HepG2 (cell line): ENCODE results near the gene PPP2R5D. TPM values are rescaled to one million over a fixed set of nuclear protein-coding genes. Genes with fewer than 3 reads are reported as not detected.

Source experiments
- FOXJ3 ChIP-seq: sonication (generic); formaldehyde crosslinking; IDR thresholded peaks from 2 replicates; pipeline ENCODE4 v1.4.0; 2020; ENCODE audit warnings: missing genetic modification reagents, mild to moderate bottlenecking, borderline replicate concordance
- HMG20B ChIP-seq: conservative IDR thresholded peaks from 2 replicates; pipeline ENCODE4 v1.6.1; 2016; ENCODE audit warnings: missing genetic modification reagents, missing compliant biosample characterization
- HNF4G ChIP-seq, 2 experiments: sonication (generic) in 1 of 2; formaldehyde crosslinking in 1 of 2; IDR thresholded peaks; 2 replicates each; pipeline versions ENCODE4 v1.4.0 to v1.6.1; 2011 to 2020; ENCODE audit warnings: borderline replicate concordance in 2 of 2, low read depth in 2 of 2, mild to moderate bottlenecking in 2 of 2, low read length in 1 of 2, missing genetic modification reagents in 1 of 2, moderate library complexity in 1 of 2
- IRX3 ChIP-seq: sonication (generic); formaldehyde crosslinking; IDR thresholded peaks from 2 replicates; pipeline ENCODE4 v1.8.1; 2023; ENCODE audit warnings: mild to moderate bottlenecking, low read depth, missing genetic modification reagents, borderline replicate concordance
- MEF2D ChIP-seq: sonication (generic); formaldehyde crosslinking; IDR thresholded peaks from 2 replicates; pipeline ENCODE4 v1.5.1; 2020; ENCODE audit warnings: mild to moderate bottlenecking, missing genetic modification reagents
- NFIC ChIP-seq: IDR thresholded peaks from 2 replicates; pipeline ENCODE4 v1.6.1; 2012; ENCODE audit warnings: mild to moderate bottlenecking, low read length, inconsistent platforms
- NRL ChIP-seq: sonication (generic); formaldehyde crosslinking; IDR thresholded peaks from 2 replicates; pipeline ENCODE4 v1.5.0; 2020; ENCODE audit warnings: missing genetic modification reagents, mild to moderate bottlenecking, moderate library complexity, borderline replicate concordance
- RAD21 ChIP-seq: fragments of 450-650 bp; formaldehyde crosslinking; IDR thresholded peaks from 2 replicates; pipeline ENCODE4 v1.5.0; 2020; ENCODE audit warnings: mild to moderate bottlenecking
- RCOR2 ChIP-seq: IDR thresholded peaks from 2 replicates; pipeline ENCODE4 v1.6.1; 2016; ENCODE audit warnings: missing biosample characterization, missing genetic modification reagents
- REPIN1 ChIP-seq: sonication (generic); formaldehyde crosslinking; IDR thresholded peaks from 2 replicates; pipeline ENCODE4 v1.8.0; 2022; ENCODE audit warnings: missing genetic modification reagents, low read depth, mild to moderate bottlenecking, borderline replicate concordance
- SMAD3 ChIP-seq: sonication (generic); formaldehyde crosslinking; IDR thresholded peaks from 2 replicates; pipeline ENCODE4 v1.4.0; 2020; ENCODE audit warnings: missing genetic modification reagents
- SOX6 ChIP-seq, 2 experiments: fragments of 450-650 bp in 1 of 2; sonication (generic) in 1 of 2; formaldehyde crosslinking in 1 of 2; IDR thresholded peaks; 2 replicates each; pipeline versions ENCODE4 v1.4.0 to v1.6.1; 2017 to 2020; ENCODE audit warnings: antibody characterized with exemption in 1 of 2, mild to moderate bottlenecking in 1 of 2, missing genetic modification reagents in 1 of 2
- STAT5B ChIP-seq: sonication (generic); formaldehyde crosslinking; IDR thresholded peaks from 2 replicates; pipeline ENCODE4 v1.4.0; 2020; ENCODE audit warnings: missing genetic modification reagents
- YEATS2 ChIP-seq: sonication (generic); formaldehyde crosslinking; IDR thresholded peaks from 2 replicates; pipeline ENCODE4 v1.4.0; 2020; ENCODE audit warnings: missing genetic modification reagents, borderline replicate concordance
- ZNF430 ChIP-seq: sonication (generic); formaldehyde crosslinking; IDR thresholded peaks from 2 replicates; pipeline ENCODE4 v1.9.0; 2021; ENCODE audit warnings: mild to moderate bottlenecking, missing genetic modification reagents
- ZNF619 ChIP-seq: sonication (generic); formaldehyde crosslinking; IDR thresholded peaks from 2 replicates; pipeline ENCODE4 v1.4.0; 2020; ENCODE audit warnings: mild to moderate bottlenecking, missing genetic modification reagents
- ZNF709 ChIP-seq: sonication (generic); formaldehyde crosslinking; IDR thresholded peaks from 2 replicates; pipeline ENCODE4 v1.5.0; 2020; ENCODE audit warnings: mild to moderate bottlenecking, missing genetic modification reagents
- ZNF768 ChIP-seq: sonication (generic); formaldehyde crosslinking; IDR thresholded peaks from 2 replicates; pipeline ENCODE4 v1.4.0; 2020; ENCODE audit warnings: missing genetic modification reagents
- ZNF773 ChIP-seq: sonication (generic); formaldehyde crosslinking; IDR thresholded peaks from 2 replicates; pipeline ENCODE4 v1.4.0; 2020; ENCODE audit warnings: missing genetic modification reagents, borderline replicate concordance
- ZNF878 ChIP-seq: sonication (generic); formaldehyde crosslinking; IDR thresholded peaks from 2 replicates; pipeline ENCODE4 v1.8.1; 2023; ENCODE audit warnings: mild to moderate bottlenecking, missing genetic modification reagents, moderate library complexity
- polyA plus RNA-seq, 8 experiments: library from polyadenylated mRNA; depleted of rRNA in 3 of 8; stranded (reverse) in 7 of 8; unstranded in 1 of 8; fragments of >200 nt; fragmentation: Illumina TruSeq in 4 of 8; extraction: Trizol in 4 of 8; gene quantifications; 2 replicates each; pipeline versions ENCODE4 v1.2.1 to v1.2.3, GENCODE V29; 2011 to 2016; ENCODE audit warnings: low read depth in 4 of 8, missing spikeins in 1 of 8, mixed read lengths in 1 of 8; ENCODE audit not compliant: insufficient read depth in 1 of 8
- total RNA-seq, 5 experiments: library from RNA; depleted of rRNA; stranded (reverse); fragments of >200 nt; fragmentation: Illumina TruSeq; extraction: Trizol; gene quantifications; 2 replicates each; pipeline ENCODE4 v1.2.3, GENCODE V29; 2016; ENCODE audit warnings: low read depth in 1 of 5
- TF ChIP-seq, protein P1 (sequence below): sonication (generic); formaldehyde crosslinking; IDR thresholded peaks from 2 replicates; pipeline ENCODE4 v1.4.0; 2020; ENCODE audit warnings: missing genetic modification reagents
- TF ChIP-seq, protein P2 (sequence below): IDR thresholded peaks from 2 replicates; pipeline ENCODE4 v1.6.1; 2016; ENCODE audit warnings: missing compliant biosample characterization, missing genetic modification reagents, borderline replicate concordance
- TF ChIP-seq, protein P3 (sequence below): sonication (generic); formaldehyde crosslinking; IDR thresholded peaks from 2 replicates; pipeline ENCODE4 v1.4.0; 2020; ENCODE audit warnings: missing genetic modification reagents, mild to moderate bottlenecking, borderline replicate concordance

Gene PPP2R5D
- total and polyA plus RNA-seq, 2 of the 13 experiments (the other 11 are each of a cell fraction or from before 2014, with no cell fraction given), result 53.7 to 60.4 TPM

DNA sequence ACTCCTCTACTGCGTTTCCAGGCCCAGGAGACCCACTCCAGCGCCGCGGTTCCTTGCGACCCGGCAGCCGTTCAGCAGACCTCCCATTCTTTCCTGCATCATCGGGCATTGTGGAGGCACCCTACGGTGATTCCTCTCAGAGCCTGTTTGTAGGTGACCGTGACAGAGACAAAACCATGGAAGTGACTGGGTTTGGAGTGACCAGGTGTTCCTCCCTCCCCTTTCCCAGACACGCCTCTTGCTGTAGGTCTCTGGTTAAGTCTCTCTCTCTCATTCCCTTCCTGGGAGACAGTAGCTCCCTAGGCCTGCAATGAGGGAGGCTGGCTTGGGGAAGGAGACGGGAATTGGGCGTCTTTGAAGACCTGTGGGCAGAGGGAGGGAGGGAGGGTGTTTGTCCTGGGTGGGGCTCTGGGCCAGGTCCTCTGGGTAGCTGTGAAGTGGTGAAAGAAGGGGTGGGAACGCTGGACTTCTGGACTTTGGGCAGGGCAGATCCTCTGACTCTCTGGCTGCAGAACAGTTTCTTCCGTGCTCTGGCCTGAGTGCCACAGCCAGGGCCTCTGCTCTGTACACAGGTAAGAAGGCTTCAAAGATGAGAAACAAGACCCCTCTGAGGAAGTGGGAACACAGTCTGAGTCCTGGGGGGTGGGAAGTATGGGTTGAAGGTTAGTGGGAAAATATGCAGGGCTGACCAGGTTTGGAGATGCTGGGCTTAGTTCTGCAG, 75.8 kb downstream of the PPP2R5D start (continued):
- TF ChIP-seq, protein P1, sequence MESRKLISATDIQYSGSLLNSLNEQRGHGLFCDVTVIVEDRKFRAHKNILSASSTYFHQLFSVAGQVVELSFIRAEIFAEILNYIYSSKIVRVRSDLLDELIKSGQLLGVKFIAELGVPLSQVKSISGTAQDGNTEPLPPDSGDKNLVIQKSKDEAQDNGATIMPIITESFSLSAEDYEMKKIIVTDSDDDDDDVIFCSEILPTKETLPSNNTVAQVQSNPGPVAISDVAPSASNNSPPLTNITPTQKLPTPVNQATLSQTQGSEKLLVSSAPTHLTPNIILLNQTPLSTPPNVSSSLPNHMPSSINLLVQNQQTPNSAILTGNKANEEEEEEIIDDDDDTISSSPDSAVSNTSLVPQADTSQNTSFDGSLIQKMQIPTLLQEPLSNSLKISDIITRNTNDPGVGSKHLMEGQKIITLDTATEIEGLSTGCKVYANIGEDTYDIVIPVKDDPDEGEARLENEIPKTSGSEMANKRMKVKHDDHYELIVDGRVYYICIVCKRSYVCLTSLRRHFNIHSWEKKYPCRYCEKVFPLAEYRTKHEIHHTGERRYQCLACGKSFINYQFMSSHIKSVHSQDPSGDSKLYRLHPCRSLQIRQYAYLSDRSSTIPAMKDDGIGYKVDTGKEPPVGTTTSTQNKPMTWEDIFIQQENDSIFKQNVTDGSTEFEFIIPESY (CRISPR knock-in tag), result no peak; the same call in 1 of the 2 replicates
- TF ChIP-seq STAT5B (CRISPR knock-in tag) (no peak), ZNF709 (CRISPR knock-in tag) (0 out of 2 replicates have a peak, but pooled peaks have one; percentile 24), SOX6 (IDR thresholded peaks at IDR 0.05) (no peak), SOX6 (CRISPR knock-in tag; IDR thresholded peaks at IDR 0.05) (peak; percentile 52; the same call in 1 of the 2 replicates), HMG20B (CRISPR knock-in tag) (0 out of 2 replicates have a peak, but pooled peaks have one; percentile 34), FOXJ3 (CRISPR knock-in tag) (no peak), RCOR2 (no peak), YEATS2 (CRISPR knock-in tag) (0 out of 2 replicates have a peak, but pooled peaks have one; percentile 31), NRL (peak; percentile 55; the same call in 1 of the 2 replicates), ZNF619 (CRISPR knock-in tag) (0 out of 2 replicates have a peak, but pooled peaks have one; percentile 53), ZNF430 (CRISPR knock-in tag) (0 out of 2 replicates have a peak, but pooled peaks have one; percentile 64), ZNF878 (CRISPR knock-in tag) (peak; percentile 51; the same call in 1 of the 2 replicates), RAD21 (no peak), HNF4G (IDR thresholded peaks at IDR 0.05; ENCODE audit: borderline replicate concordance, low read depth, low read length) (peak; percentile 95), HNF4G (CRISPR knock-in tag; IDR thresholded peaks at IDR 0.05; ENCODE audit: borderline replicate concordance, low read depth) (peak; percentile 96), ZNF773 (CRISPR knock-in tag) (no peak), ZNF768 (CRISPR knock-in tag) (peak; percentile 28; the same call in 1 of the 2 replicates), SMAD3 (CRISPR knock-in tag) (no peak), MEF2D (CRISPR knock-in tag) (peak; percentile 78), NFIC (peak; percentile 41; the same call in 1 of the 2 replicates), REPIN1 (CRISPR knock-in tag) (peak; percentile 47; the same call in 1 of the 2 replicates), IRX3 (CRISPR knock-in tag) (0 out of 2 replicates have a peak, but pooled peaks have one; percentile 21)
- TF ChIP-seq, protein P2, sequence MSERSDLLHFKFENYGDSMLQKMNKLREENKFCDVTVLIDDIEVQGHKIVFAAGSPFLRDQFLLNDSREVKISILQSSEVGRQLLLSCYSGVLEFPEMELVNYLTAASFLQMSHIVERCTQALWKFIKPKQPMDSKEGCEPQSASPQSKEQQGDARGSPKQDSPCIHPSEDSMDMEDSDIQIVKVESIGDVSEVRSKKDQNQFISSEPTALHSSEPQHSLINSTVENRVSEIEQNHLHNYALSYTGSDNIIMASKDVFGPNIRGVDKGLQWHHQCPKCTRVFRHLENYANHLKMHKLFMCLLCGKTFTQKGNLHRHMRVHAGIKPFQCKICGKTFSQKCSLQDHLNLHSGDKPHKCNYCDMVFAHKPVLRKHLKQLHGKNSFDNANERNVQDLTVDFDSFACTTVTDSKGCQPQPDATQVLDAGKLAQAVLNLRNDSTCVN, result peak; percentile 25; the same call in 1 of the 2 replicates
- TF ChIP-seq, protein P3, sequence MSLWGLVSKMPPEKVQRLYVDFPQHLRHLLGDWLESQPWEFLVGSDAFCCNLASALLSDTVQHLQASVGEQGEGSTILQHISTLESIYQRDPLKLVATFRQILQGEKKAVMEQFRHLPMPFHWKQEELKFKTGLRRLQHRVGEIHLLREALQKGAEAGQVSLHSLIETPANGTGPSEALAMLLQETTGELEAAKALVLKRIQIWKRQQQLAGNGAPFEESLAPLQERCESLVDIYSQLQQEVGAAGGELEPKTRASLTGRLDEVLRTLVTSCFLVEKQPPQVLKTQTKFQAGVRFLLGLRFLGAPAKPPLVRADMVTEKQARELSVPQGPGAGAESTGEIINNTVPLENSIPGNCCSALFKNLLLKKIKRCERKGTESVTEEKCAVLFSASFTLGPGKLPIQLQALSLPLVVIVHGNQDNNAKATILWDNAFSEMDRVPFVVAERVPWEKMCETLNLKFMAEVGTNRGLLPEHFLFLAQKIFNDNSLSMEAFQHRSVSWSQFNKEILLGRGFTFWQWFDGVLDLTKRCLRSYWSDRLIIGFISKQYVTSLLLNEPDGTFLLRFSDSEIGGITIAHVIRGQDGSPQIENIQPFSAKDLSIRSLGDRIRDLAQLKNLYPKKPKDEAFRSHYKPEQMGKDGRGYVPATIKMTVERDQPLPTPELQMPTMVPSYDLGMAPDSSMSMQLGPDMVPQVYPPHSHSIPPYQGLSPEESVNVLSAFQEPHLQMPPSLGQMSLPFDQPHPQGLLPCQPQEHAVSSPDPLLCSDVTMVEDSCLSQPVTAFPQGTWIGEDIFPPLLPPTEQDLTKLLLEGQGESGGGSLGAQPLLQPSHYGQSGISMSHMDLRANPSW, result 0 out of 2 replicates have a peak, but pooled peaks have one; percentile 89
